BLaER1 treated with 17β-estradiol and CSF1 and Interleukin-3, amounts not matched to agents 10 nM and 100 nM (cell line): Measurements from ENCODE around the gene PPP1R12C.
A peak's percentile ranks its signal among the peaks of the same experiment; 100 is the strongest.

Experiments
- H3K27ac ChIP-seq, 11 experiments: shearing (Covaris generic); formaldehyde crosslinking; 2 replicates each; pipeline ENCODE4 v1.8.1; 2022
- H3K27me3 ChIP-seq, 11 experiments: shearing (Covaris generic); formaldehyde crosslinking; 2 replicates each; pipeline ENCODE4 v1.8.1; 2022
- H3K36me3 ChIP-seq, 11 experiments: shearing (Covaris generic); formaldehyde crosslinking; 2 replicates each; pipeline ENCODE4 v1.8.1; 2022
- H3K4me1 ChIP-seq, 10 experiments: shearing (Covaris generic); formaldehyde crosslinking; 2 replicates each; pipeline ENCODE4 v1.8.1; 2022
- H3K4me2 ChIP-seq, 11 experiments: shearing (Covaris generic); formaldehyde crosslinking; 2 replicates each; pipeline ENCODE4 v1.8.1; 2022
- H3K4me3 ChIP-seq, 10 experiments: shearing (Covaris generic); formaldehyde crosslinking; 2 replicates each; pipeline ENCODE4 v1.8.1; 2022
- H3K9ac ChIP-seq, 11 experiments: shearing (Covaris generic); formaldehyde crosslinking; 2 replicates each; pipeline ENCODE4 v1.8.1; 2022
- H3K9me3 ChIP-seq, 11 experiments: shearing (Covaris generic); formaldehyde crosslinking; replicated peaks in 1 of 11; 2 replicates each; pipeline ENCODE4 v1.8.1; 2022
- H4K20me1 ChIP-seq, 11 experiments: shearing (Covaris generic); formaldehyde crosslinking; 2 replicates each; pipeline ENCODE4 v1.8.1; 2022
- Cebpa-rat ChIP-seq, 11 experiments: shearing (Covaris generic); IDR thresholded peaks; 2 replicates each; pipeline ENCODE4 v1.8.1; 2022

The PPP1R12C gene

GRCh38 chr19:55041244-55041626 is 76.2 kb downstream of the PPP1R12C start:
- Histone ChIP-seq H4K20me1 (peaks cover 50 to 96% (median 90%) of the 10 kb centered on the region in 11 experiments), H3K4me2 (peak overlapping the region; percentile 63 to 90 (median 81)), H3K9ac (peak overlapping the region in 1 of 11 experiments; percentile 39; a peak in 1 of 22 replicates), H3K27me3 (peaks cover 0 to 31% (median 0%) of the 10 kb centered on the region in 11 experiments; a peak in 4 of 22 replicates), H3K4me1 (peaks cover 17 to 38% (median 26%) of the 10 kb centered on the region in 10 experiments), H3K27ac (0 out of 22 replicates have a peak overlapping the region, but pooled peaks of 1 of the 11 experiments have one; percentile 8), H3K4me3 (peak overlapping the region in 1 of 10 experiments; percentile 24; a peak in 1 of 20 replicates), H3K9me3 (peaks cover 0 to 14% (median 9%) of the 10 kb centered on the region in 11 experiments; a peak in 13 of 22 replicates), H3K36me3 (peaks cover 41 to 75% (median 60%) of the 10 kb centered on the region in 11 experiments)
- no peak for TF ChIP-seq Cebpa-rat (IDR thresholded peaks at IDR 0.05)
